ENCODE measurements around the gene ATP2A3.

Gene ATP2A3

GRCh38 chr17:3990386-3991127 lies 26.3 kb upstream of the ATP2A3 start:
- Histone ChIP-seq H3K36me3 (ENCODE audit: control insufficient read depth in 2 of 2, insufficient read depth in 2 of 2, low read length in 2 of 2) (no peaks in the 10 kb centered on the region), H3K27ac (ENCODE audit: low read length) (no peak overlapping the region), H3K4me3 (ENCODE audit: low read length in 2 of 2) (no peak overlapping the region), H3K9me3 (ENCODE audit: control insufficient read depth in 2 of 2, low read length in 2 of 2) (peaks cover 3% of the 10 kb centered on the region in 2 donors), H3K27me3 (ENCODE audit: control insufficient read depth in 1 of 2, insufficient read depth in 2 of 2, low read length in 2 of 2) (peaks cover 7 to 10% of the 10 kb centered on the region in 2 donors), H3K9ac (ENCODE audit: low read length in 2 of 2) (no peak overlapping the region), H3K4me1 (ENCODE audit: control insufficient read depth, insufficient read depth, low read length) (peaks cover 4% of the 10 kb centered on the region)

- Histone ChIP-seq H3K27me3 (ENCODE audit: control insufficient read depth in 1 of 2, insufficient read depth in 2 of 2, low read length in 2 of 2) (peaks cover 4 to 8% of the 10 kb centered on the region in 2 donors), H3K9me3 (ENCODE audit: control insufficient read depth in 2 of 2, low read length in 2 of 2) (no peaks in the 10 kb centered on the region), H3K27ac (ENCODE audit: low read length) (no peak overlapping the region), H3K4me3 (ENCODE audit: low read length in 2 of 2) (no peak overlapping the region), H3K9ac (ENCODE audit: low read length in 2 of 2) (no peak overlapping the region), H3K4me1 (ENCODE audit: control insufficient read depth, insufficient read depth, low read length) (peaks cover 4% of the 10 kb centered on the region), H3K36me3 (ENCODE audit: control insufficient read depth in 2 of 2, insufficient read depth in 2 of 2, low read length in 2 of 2) (no peaks in the 10 kb centered on the region)
Observed at GRCh38 chr17:3989041-3989886, 25.0 kb upstream of the ATP2A3 start.

- Histone ChIP-seq H3K4me3 (ENCODE audit: low read length in 2 of 2) (no peak overlapping the region), H3K9ac (ENCODE audit: low read length in 2 of 2) (no peak overlapping the region), H3K27me3 (ENCODE audit: control insufficient read depth in 1 of 2, insufficient read depth in 2 of 2, low read length in 2 of 2) (peaks cover 4 to 8% of the 10 kb centered on the region in 2 donors), H3K36me3 (ENCODE audit: control insufficient read depth in 2 of 2, insufficient read depth in 2 of 2, low read length in 2 of 2) (no peaks in the 10 kb centered on the region), H3K9me3 (ENCODE audit: control insufficient read depth in 2 of 2, low read length in 2 of 2) (no peaks in the 10 kb centered on the region), H3K4me1 (ENCODE audit: control insufficient read depth, insufficient read depth, low read length) (peaks cover 4% of the 10 kb centered on the region), H3K27ac (ENCODE audit: low read length) (no peak overlapping the region)
Observed at GRCh38 chr17:3988297-3989040, 24.2 kb upstream of the ATP2A3 start.

- no peaks in the 10 kb centered on the region for H3K36me3 ChIP-seq (ENCODE audit: control insufficient read depth in 2 of 2, insufficient read depth in 2 of 2, low read length in 2 of 2)
- no peak overlapping the region for H3K27ac ChIP-seq (ENCODE audit: low read length)
- no peaks in the 10 kb centered on the region for H3K9me3 ChIP-seq (ENCODE audit: control insufficient read depth in 2 of 2, low read length in 2 of 2)
- peaks cover 2 to 4% of the 10 kb centered on the region in 2 donors for H3K27me3 ChIP-seq (ENCODE audit: control insufficient read depth in 1 of 2, insufficient read depth in 2 of 2, low read length in 2 of 2)
- H3K4me3 ChIP-seq (ENCODE audit: low read length in 2 of 2): no peak overlapping the region
- H3K9ac ChIP-seq (ENCODE audit: low read length in 2 of 2): no peak overlapping the region
- peaks cover 4% of the 10 kb centered on the region for H3K4me1 ChIP-seq (ENCODE audit: control insufficient read depth, insufficient read depth, low read length)
Observed at GRCh38 chr17:3986939-3987335, 22.7 kb upstream of the ATP2A3 start.

GRCh38 chr17:3986270-3986938 lies 22.2 kb upstream of the ATP2A3 start:
- peaks cover 2 to 4% of the 10 kb centered on the region in 2 donors for H3K27me3 ChIP-seq (ENCODE audit: control insufficient read depth in 1 of 2, insufficient read depth in 2 of 2, low read length in 2 of 2)
- no peaks in the 10 kb centered on the region for H3K9me3 ChIP-seq (ENCODE audit: control insufficient read depth in 2 of 2, low read length in 2 of 2)
- H3K27ac ChIP-seq (ENCODE audit: low read length): no peak overlapping the region
- H3K4me1 ChIP-seq (ENCODE audit: control insufficient read depth, insufficient read depth, low read length): peaks cover 4% of the 10 kb centered on the region
- H3K36me3 ChIP-seq (ENCODE audit: control insufficient read depth in 2 of 2, insufficient read depth in 2 of 2, low read length in 2 of 2): no peaks in the 10 kb centered on the region
- no peak overlapping the region for H3K4me3 ChIP-seq (ENCODE audit: low read length in 2 of 2)
- H3K9ac ChIP-seq (ENCODE audit: low read length in 2 of 2): no peak overlapping the region

- H3K36me3 ChIP-seq (ENCODE audit: control insufficient read depth in 2 of 2, insufficient read depth in 2 of 2, low read length in 2 of 2): no peaks in the 10 kb centered on the region
- no peaks in the 10 kb centered on the region for H3K9me3 ChIP-seq (ENCODE audit: control insufficient read depth in 2 of 2, low read length in 2 of 2)
- H3K27ac ChIP-seq (ENCODE audit: low read length): no peak overlapping the region
- H3K4me3 ChIP-seq (ENCODE audit: low read length in 2 of 2): no peak overlapping the region
- H3K27me3 ChIP-seq (ENCODE audit: control insufficient read depth in 1 of 2, insufficient read depth in 2 of 2, low read length in 2 of 2): peaks cover 2 to 4% of the 10 kb centered on the region in 2 donors
- peaks cover 4% of the 10 kb centered on the region for H3K4me1 ChIP-seq (ENCODE audit: control insufficient read depth, insufficient read depth, low read length)
- no peak overlapping the region for H3K9ac ChIP-seq (ENCODE audit: low read length in 2 of 2)
Observed at GRCh38 chr17:3985846-3986245, 21.6 kb upstream of the ATP2A3 start.

GRCh38 chr17:3983606-3984484 lies 19.6 kb upstream of the ATP2A3 start:
- Histone ChIP-seq H3K27me3 (ENCODE audit: control insufficient read depth in 1 of 2, insufficient read depth in 2 of 2, low read length in 2 of 2) (peaks cover 2 to 4% of the 10 kb centered on the region in 2 donors), H3K36me3 (ENCODE audit: control insufficient read depth in 2 of 2, insufficient read depth in 2 of 2, low read length in 2 of 2) (no peaks in the 10 kb centered on the region), H3K27ac (ENCODE audit: low read length) (no peak overlapping the region), H3K9me3 (ENCODE audit: control insufficient read depth in 2 of 2, low read length in 2 of 2) (no peaks in the 10 kb centered on the region), H3K9ac (ENCODE audit: low read length in 2 of 2) (no peak overlapping the region), H3K4me1 (ENCODE audit: control insufficient read depth, insufficient read depth, low read length) (peaks cover 4% of the 10 kb centered on the region), H3K4me3 (ENCODE audit: low read length in 2 of 2) (no peak overlapping the region)

- Histone ChIP-seq H3K36me3 (ENCODE audit: control insufficient read depth in 2 of 2, insufficient read depth in 2 of 2, low read length in 2 of 2) (no peaks in the 10 kb centered on the region), H3K27me3 (ENCODE audit: control insufficient read depth in 1 of 2, insufficient read depth in 2 of 2, low read length in 2 of 2) (peaks cover 2 to 4% of the 10 kb centered on the region in 2 donors), H3K27ac (ENCODE audit: low read length) (no peak overlapping the region), H3K9me3 (ENCODE audit: control insufficient read depth in 2 of 2, low read length in 2 of 2) (peaks cover 0 to 5% of the 10 kb centered on the region in 2 donors), H3K9ac (ENCODE audit: low read length in 2 of 2) (no peak overlapping the region), H3K4me1 (ENCODE audit: control insufficient read depth, insufficient read depth, low read length) (peaks cover 5% of the 10 kb centered on the region), H3K4me3 (ENCODE audit: low read length in 2 of 2) (no peak overlapping the region)
Observed at GRCh38 chr17:3982541-3983017, 18.3 kb upstream of the ATP2A3 start.

- Histone ChIP-seq H3K4me1 (ENCODE audit: control insufficient read depth, insufficient read depth, low read length) (peaks cover 9% of the 10 kb centered on the region), H3K27me3 (ENCODE audit: control insufficient read depth in 1 of 2, insufficient read depth in 2 of 2, low read length in 2 of 2) (peaks cover 2 to 4% of the 10 kb centered on the region in 2 donors), H3K9ac (ENCODE audit: low read length in 2 of 2) (no peak overlapping the region), H3K4me3 (ENCODE audit: low read length in 2 of 2) (no peak overlapping the region), H3K36me3 (ENCODE audit: control insufficient read depth in 2 of 2, insufficient read depth in 2 of 2, low read length in 2 of 2) (no peaks in the 10 kb centered on the region), H3K9me3 (ENCODE audit: control insufficient read depth in 2 of 2, low read length in 2 of 2) (peaks cover 0 to 5% of the 10 kb centered on the region in 2 donors), H3K27ac (ENCODE audit: low read length) (no peak overlapping the region)
Observed at GRCh38 chr17:3982113-3982512, 17.9 kb upstream of the ATP2A3 start.
